GM11168 (cell line): Measurements from ENCODE around the gene LCN12.

ENCODE experiments used
- in situ Hi-C: fragments of 300-500 bp; cut with MboI; formaldehyde crosslinking; loops from one replicate; pipeline ENCODE4 v1.12.0; 2022; ENCODE audit warnings: low sequenced_read_pairs; ENCODE audit not compliant: unreplicated experiment

Gene LCN12

GRCh38 chr9:136951541-136952320 lies at the start of gene LCN12:
Gene LCN12 (plus strand): TSS chr9:136952273. CDS start chr9:136952328, 55 bp downstream.
- in situ Hi-C loops: no loop called here

- in situ Hi-C loops: no loop called here
Observed at GRCh38 chr9:136903041-136903554, 49.0 kb upstream of the LCN12 start.

- in situ Hi-C loops: no loop called here
Observed at GRCh38 chr9:136906266-136906665, 45.8 kb upstream of the LCN12 start.

- in situ Hi-C loops: no loop called here
Observed at GRCh38 chr9:136907011-136907914, 44.8 kb upstream of the LCN12 start.

GRCh38 chr9:136910197-136910900 lies 41.7 kb upstream of the LCN12 start:
- in situ Hi-C loops: no loop called here

GRCh38 chr9:136910901-136911245 lies 41.2 kb upstream of the LCN12 start:
- in situ Hi-C loops: no loop called here

GRCh38 chr9:136913701-136914438 lies 38.2 kb upstream of the LCN12 start:
- in situ Hi-C loops: no loop called here

- in situ Hi-C loops: no loop called here
Observed at GRCh38 chr9:136915632-136916329, 36.3 kb upstream of the LCN12 start.

GRCh38 chr9:136916330-136917184 lies 35.5 kb upstream of the LCN12 start:
- in situ Hi-C loops: no loop called here

- in situ Hi-C loops: no loop called here
Observed at GRCh38 chr9:136917902-136918301, 34.2 kb upstream of the LCN12 start.

GRCh38 chr9:136920069-136920468 lies 32.0 kb upstream of the LCN12 start:
- in situ Hi-C loops: no loop called here

- in situ Hi-C loops: no loop called here
Observed at GRCh38 chr9:136920734-136921231, 31.3 kb upstream of the LCN12 start.

- in situ Hi-C loops: no loop called here
Observed at GRCh38 chr9:136921307-136921706, 30.8 kb upstream of the LCN12 start.

- in situ Hi-C loops: no loop called here
Observed at GRCh38 chr9:136921718-136922117, 30.4 kb upstream of the LCN12 start.

- in situ Hi-C loops: no loop called here
Observed at GRCh38 chr9:136922540-136922939, 29.5 kb upstream of the LCN12 start.

- in situ Hi-C loops: no loop called here
Observed at GRCh38 chr9:136923881-136924280, 28.2 kb upstream of the LCN12 start.

GRCh38 chr9:136925414-136926153 lies 26.5 kb upstream of the LCN12 start:
- in situ Hi-C loops: no loop called here
